Fibroblast of villous mesenchyme (primary cell): ENCODE results near the gene SLX9. TPM values are rescaled to one million over a fixed set of nuclear protein-coding genes. Genes with fewer than 3 reads are reported as not detected.

Source experiments
- DNase-seq: peaks from one replicate; pipeline ENCODE4 v3.0.0-alpha.2; 2010; ENCODE audit warnings: low read depth
- H3K4me3 ChIP-seq: 2 replicates; pipeline ENCODE4 v1.5.1; 2011; ENCODE audit warnings: low read depth, mild to moderate bottlenecking, low read length
- total RNA-seq: library from RNA; depleted of rRNA; stranded (reverse); fragments of >200 nt; gene quantifications from 2 replicates; pipeline ENCODE4 v1.2.3, GENCODE V29; 2012
- TF ChIP-seq, protein P1 (sequence below): IDR thresholded peaks from 2 replicates; pipeline ENCODE4 v1.5.1; 2012; ENCODE audit warnings: low read depth, mild to moderate bottlenecking, low read length; ENCODE audit not compliant: insufficient read depth

The SLX9 gene
- total RNA-seq, 1 donor: 12.1 TPM

DNA sequence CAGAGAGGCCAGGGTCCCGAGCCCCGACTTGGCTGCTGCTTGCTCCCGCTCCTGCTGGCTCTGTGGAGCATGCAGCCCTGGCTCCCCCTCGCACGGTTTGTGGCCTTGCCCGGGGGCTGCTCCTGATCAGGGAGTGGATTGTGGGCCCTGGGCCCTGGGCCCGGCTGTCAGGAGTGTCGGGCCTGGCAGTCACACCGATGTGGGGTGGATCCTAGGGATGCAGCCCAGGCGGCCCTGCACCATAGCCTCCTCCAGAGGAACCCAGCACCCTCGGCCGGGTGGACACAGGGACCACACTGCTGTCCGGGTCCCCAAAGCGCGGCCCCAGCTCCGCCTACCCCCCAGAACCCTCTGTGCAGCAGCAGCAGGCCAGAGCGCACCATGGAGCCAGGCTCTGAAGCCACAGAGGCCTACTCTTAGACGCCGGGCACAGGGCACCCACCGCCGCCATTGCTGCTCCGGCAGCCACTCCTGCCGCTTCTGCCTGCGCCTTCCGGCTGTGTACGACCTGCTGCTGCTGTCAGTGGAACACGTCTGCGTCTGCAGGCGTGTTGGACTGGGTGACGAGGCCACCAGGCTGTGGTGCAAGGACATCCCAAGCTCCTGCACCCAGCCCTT is 9.4 kb downstream of the SLX9 start:
- no peak overlapping the region for H3K4me3 ChIP-seq
- TF ChIP-seq, protein P1, sequence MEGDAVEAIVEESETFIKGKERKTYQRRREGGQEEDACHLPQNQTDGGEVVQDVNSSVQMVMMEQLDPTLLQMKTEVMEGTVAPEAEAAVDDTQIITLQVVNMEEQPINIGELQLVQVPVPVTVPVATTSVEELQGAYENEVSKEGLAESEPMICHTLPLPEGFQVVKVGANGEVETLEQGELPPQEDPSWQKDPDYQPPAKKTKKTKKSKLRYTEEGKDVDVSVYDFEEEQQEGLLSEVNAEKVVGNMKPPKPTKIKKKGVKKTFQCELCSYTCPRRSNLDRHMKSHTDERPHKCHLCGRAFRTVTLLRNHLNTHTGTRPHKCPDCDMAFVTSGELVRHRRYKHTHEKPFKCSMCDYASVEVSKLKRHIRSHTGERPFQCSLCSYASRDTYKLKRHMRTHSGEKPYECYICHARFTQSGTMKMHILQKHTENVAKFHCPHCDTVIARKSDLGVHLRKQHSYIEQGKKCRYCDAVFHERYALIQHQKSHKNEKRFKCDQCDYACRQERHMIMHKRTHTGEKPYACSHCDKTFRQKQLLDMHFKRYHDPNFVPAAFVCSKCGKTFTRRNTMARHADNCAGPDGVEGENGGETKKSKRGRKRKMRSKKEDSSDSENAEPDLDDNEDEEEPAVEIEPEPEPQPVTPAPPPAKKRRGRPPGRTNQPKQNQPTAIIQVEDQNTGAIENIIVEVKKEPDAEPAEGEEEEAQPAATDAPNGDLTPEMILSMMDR: no peak
- DNase-seq: no peak

DNA sequence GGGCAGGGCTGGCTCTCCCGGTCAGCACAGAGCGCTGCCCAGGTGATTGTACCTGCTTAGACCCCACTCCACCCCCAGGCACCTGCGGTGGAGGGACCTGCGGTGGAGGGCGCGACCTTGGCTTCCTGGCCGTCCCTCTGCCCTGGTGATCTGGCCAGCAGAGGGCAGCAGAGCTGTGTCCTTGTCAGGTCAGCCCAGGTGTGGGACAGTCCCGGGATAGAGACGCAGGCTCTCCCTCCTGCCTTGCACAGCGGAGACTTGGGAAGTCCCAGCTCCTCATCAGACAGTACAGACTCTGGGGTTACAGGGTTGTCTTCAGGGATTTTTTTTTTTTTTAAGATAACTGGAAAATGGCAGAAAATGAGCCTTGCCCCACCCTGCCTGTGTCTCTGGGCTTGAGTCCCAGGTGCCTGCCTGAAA is 10.0 kb downstream of the SLX9 start:
- DNase-seq: peak; percentile 81
- no peak overlapping the region for H3K4me3 ChIP-seq
- TF ChIP-seq, protein P1: peak; percentile 93

DNA sequence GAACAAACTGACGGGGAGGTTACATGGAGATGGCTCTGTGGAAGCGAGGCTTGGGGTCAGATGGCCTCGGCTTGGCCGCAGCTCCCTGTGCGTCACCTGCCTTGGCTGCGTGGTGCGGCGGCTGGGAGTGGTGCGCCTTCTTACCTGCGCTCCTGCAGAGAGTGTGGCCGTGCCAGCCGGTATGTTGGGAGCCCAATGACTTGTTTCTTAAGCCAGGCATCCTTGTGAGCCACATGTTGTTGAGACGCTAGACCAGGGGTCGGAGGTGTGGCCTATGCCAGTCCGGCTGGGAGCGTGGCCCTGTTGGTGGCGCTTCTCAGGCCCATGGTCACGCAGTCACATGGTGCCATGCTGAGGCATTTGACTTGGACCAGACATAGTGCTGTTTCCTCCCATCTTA is 10.5 kb downstream of the SLX9 start:
- TF ChIP-seq, protein P1: no peak
- no peak overlapping the region for H3K4me3 ChIP-seq
- DNase-seq: no peak

DNA sequence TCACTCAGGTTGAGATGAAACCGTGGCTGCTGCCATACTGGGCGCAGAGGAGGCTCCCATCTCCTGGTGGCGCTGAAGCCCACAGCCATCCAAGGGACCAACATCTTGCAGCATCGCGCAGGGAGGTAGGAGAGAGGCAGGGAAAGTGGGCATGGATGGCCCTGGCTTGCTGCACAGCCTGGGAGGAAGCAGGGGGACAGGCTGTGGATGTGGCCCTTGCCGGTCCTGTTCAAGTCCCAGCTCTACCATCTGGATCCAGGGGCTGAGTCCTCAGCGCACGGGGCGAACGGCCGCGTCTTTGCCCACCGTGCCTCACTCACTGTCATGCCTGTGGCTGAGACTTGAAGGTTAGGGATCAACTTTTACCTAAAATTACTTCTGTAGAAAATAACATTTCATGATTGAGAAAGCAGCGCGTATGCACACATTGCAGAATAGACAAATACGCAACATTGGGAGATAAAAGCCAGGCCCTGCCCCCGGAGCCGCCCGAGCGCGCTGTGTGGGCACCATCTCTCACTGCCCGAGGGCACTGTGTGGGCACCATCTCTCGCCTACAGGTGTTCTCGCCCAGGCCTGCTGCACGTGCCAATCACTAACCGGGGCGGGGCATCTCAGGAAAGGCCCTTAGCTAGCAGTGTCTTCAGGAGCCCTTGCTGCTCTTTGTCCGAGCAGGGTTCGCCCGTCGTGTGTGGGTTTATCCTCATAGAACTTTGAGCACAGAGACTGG is 11.5 kb downstream of the SLX9 start:
- no peak for DNase-seq
- TF ChIP-seq, protein P1: no peak
- H3K4me3 ChIP-seq: no peak overlapping the region

DNA sequence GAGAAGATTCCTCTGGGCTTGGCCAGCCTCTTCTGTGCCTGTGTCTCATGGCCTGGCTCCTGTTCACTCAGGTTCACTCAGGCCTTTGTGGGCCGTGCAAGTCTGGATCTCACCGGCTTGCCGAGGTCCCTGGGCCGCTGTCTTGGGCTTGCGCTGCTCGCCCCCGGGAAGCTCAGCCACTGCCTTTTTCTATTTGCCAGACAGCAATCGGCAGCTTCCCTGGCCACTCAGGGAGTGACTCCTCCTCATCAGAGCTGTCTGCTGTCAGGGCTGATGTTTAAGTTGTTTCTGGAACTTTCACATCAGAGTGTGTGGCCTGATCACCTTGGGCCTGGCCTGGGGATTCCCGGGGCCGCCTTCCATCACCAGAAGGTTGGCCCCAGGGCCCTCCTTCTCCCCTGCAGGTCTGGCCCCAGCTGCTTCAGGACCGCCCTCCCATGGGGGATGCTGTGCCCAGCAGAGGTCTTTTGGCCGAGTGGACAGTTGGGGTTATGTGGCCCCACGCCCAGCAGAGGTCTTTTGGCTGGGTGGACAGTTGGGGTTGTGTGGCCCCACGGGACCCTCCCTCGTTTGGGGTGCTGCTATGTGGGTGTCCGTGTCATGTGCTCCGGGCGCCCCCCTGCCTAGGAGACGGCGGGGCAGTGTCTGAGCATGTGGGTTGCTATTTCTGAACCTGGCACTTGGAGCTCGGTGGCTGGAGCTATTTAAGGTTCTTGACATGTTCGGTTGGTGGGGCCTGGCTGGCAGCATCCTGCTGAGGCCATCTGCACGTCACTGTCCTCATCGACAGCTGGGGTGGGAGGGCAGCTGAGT is 12.5 kb downstream of the SLX9 start:
- no peak overlapping the region for H3K4me3 ChIP-seq
- DNase-seq: no peak
- TF ChIP-seq, protein P1: no peak

DNA sequence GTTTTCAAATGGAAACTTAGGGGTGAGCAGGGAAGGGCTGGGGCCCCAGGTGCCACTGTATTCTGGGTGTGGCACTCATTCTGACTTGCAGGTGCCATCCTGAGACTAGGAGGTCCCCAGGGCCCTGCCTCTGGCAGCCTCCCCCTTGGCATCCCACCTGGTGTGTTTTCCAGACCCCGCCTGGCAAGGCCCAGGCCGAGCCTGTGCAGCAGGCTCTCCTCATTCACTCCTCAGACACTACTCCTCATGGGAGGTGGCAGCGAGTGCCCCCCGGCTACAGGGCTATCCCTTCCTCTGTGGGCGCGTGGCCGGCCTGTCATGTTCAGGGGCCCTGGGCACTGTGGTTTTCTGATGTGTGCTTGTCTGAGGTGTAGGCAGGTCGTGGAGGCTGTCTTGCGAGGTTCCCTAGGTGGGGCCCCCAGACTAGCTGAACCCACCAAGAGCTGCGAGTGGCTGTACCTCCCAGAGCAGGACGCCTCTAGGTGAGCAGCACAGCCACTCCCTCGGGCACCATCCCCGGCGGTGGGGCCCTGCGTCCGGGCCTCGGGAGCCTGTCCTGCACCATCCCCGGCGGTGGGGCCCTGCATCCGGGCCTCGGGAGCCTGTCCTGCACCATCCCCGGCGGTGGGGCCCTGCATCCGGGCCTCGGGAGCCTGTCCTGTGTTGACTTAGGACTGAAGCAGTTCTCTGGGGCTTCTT is 13.2 kb downstream of the SLX9 start:
- no peak overlapping the region for H3K4me3 ChIP-seq
- DNase-seq: no peak
- TF ChIP-seq, protein P1: no peak
